ENCODE results near the gene MYEF2. TPM values are rescaled to one million over a fixed set of nuclear protein-coding genes. Genes with fewer than 3 reads are reported as not detected.

Gene MYEF2
- total RNA-seq, 1 experiment from 2014 or later: 37.3 TPM

DNA sequence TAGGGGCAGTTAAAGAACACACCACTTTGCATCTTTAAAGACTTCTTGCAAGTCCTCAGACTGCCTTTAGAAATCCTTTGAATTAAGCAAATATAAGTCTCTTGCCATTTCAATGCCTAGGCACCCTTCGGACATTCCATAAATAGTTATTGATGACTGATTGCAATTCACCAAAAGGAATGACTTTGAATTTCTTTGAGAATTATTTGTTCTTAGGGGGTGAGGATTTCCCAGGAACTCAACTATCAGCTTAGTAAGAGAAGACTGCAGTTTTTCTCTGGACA is 495 bp upstream of the MYEF2 start:
- H3K4me3 Mint-ChIP-seq (ENCODE audit: unreplicated experiment): peak overlapping the region; percentile 75
- TF ChIP-seq, protein P1, sequence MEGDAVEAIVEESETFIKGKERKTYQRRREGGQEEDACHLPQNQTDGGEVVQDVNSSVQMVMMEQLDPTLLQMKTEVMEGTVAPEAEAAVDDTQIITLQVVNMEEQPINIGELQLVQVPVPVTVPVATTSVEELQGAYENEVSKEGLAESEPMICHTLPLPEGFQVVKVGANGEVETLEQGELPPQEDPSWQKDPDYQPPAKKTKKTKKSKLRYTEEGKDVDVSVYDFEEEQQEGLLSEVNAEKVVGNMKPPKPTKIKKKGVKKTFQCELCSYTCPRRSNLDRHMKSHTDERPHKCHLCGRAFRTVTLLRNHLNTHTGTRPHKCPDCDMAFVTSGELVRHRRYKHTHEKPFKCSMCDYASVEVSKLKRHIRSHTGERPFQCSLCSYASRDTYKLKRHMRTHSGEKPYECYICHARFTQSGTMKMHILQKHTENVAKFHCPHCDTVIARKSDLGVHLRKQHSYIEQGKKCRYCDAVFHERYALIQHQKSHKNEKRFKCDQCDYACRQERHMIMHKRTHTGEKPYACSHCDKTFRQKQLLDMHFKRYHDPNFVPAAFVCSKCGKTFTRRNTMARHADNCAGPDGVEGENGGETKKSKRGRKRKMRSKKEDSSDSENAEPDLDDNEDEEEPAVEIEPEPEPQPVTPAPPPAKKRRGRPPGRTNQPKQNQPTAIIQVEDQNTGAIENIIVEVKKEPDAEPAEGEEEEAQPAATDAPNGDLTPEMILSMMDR (IDR thresholded peaks at IDR 0.05; ENCODE audit: insufficient read depth in 1 of 2, low read depth in 1 of 2, low read length in 1 of 2, severe bottlenecking in 1 of 2, unreplicated experiment in 1 of 2): no peak
- ChIA-PET CTCF (no interaction called here), POLR2A (interaction anchor here (1.0 kb wide), 1 partner anchor 8 kb away, joined by 3 read pairs; no protein-coding TSS in a partner anchor)
- H3K4me3 ChIP-seq (ENCODE audit: low read depth, low read length): peak overlapping the region; percentile 61
- DNase-seq: no peak
- H3K4me1 Mint-ChIP-seq (ENCODE audit: low read depth, unreplicated experiment): no peaks in the 10 kb centered on the region
- no peaks in the 10 kb centered on the region for H3K27me3 ChIP-seq (replicated peaks; ENCODE audit: control insufficient read depth, insufficient read depth, low read length)
- intact Hi-C loops (cut with micrococcal nuclease; ENCODE audit: unreplicated experiment): no loop called here
- H3K9me3 Mint-ChIP-seq (ENCODE audit: unreplicated experiment): no peaks in the 10 kb centered on the region
- H3K36me3 ChIP-seq (ENCODE audit: control insufficient read depth, insufficient read depth, low read length): no peaks in the 10 kb centered on the region
- H3K27me3 Mint-ChIP-seq (ENCODE audit: insufficient read depth, unreplicated experiment): peaks cover 4% of the 10 kb centered on the region
- H3K27ac Mint-ChIP-seq (ENCODE audit: unreplicated experiment): no peak overlapping the region
- BruUV-seq (replicated peaks): no TSS peak
- H3K4me1 ChIP-seq: 0 out of 2 replicates have a peak, but pooled peaks cover 7% of the 10 kb centered on the region
- no peaks in the 10 kb centered on the region for H3K36me3 Mint-ChIP-seq (ENCODE audit: insufficient read depth, unreplicated experiment)
- no peaks in the 10 kb centered on the region for H3K9me3 ChIP-seq

DNA sequence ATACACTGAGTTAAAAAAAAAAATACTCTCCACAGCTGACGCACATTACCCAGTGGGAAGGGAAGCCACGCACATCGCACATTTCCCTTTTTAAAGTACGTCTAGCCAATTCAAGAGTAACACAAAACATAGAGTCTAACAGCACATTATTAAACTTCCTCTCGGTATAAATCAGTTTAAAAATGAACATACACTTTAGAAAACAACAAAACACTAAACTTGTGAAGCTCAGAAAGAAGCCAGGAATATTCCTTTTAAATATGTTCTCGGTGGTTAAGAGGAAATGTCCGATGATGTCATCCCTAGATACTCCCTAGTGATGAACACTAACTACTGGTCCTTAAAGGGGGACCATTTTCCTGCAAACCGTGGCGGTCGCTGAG is 721 bp downstream of the MYEF2 start:
- POLR2A ChIA-PET: interaction anchor here (0.6 kb wide), 2 partner anchors 16 to 153 kb away, joined by 3 read pairs; no protein-coding TSS in a partner anchor
- Mint-ChIP-seq H3K27me3 (ENCODE audit: insufficient read depth, unreplicated experiment) (peaks cover 4% of the 10 kb centered on the region), H3K27ac (ENCODE audit: unreplicated experiment) (no peak overlapping the region), H3K36me3 (ENCODE audit: insufficient read depth, unreplicated experiment) (no peaks in the 10 kb centered on the region), H3K4me3 (ENCODE audit: unreplicated experiment) (peak overlapping the region; percentile 75), H3K9me3 (ENCODE audit: unreplicated experiment) (no peaks in the 10 kb centered on the region), H3K4me1 (ENCODE audit: low read depth, unreplicated experiment) (no peaks in the 10 kb centered on the region)
- peak overlapping the region; percentile 61 for H3K4me3 ChIP-seq (ENCODE audit: low read depth, low read length)
- 0 out of 2 replicates have a peak, but pooled peaks cover 7% of the 10 kb centered on the region for H3K4me1 ChIP-seq
- intact Hi-C loops (cut with micrococcal nuclease; ENCODE audit: unreplicated experiment): no loop called here
- CTCF ChIA-PET: no interaction called here
- BruUV-seq (replicated peaks): no TSS peak
- no peaks in the 10 kb centered on the region for H3K9me3 ChIP-seq
- H3K36me3 ChIP-seq (ENCODE audit: control insufficient read depth, insufficient read depth, low read length): no peaks in the 10 kb centered on the region
- TF ChIP-seq, protein P1 (IDR thresholded peaks at IDR 0.05; ENCODE audit: insufficient read depth in 1 of 2, low read depth in 1 of 2, low read length in 1 of 2, severe bottlenecking in 1 of 2, unreplicated experiment in 1 of 2): no peak
- H3K27me3 ChIP-seq (replicated peaks; ENCODE audit: control insufficient read depth, insufficient read depth, low read length): no peaks in the 10 kb centered on the region
- no peak for DNase-seq

- no peaks in the 10 kb centered on the region for H3K27me3 ChIP-seq (replicated peaks; ENCODE audit: control insufficient read depth, insufficient read depth, low read length)
- TF ChIP-seq, protein P1 (IDR thresholded peaks at IDR 0.05; ENCODE audit: insufficient read depth in 1 of 2, low read depth in 1 of 2, low read length in 1 of 2, severe bottlenecking in 1 of 2, unreplicated experiment in 1 of 2): no peak
- ChIA-PET POLR2A (no interaction called here), CTCF (no interaction called here)
- 0 out of 2 replicates have a peak, but pooled peaks cover 7% of the 10 kb centered on the region for H3K4me1 ChIP-seq
- Mint-ChIP-seq H3K4me3 (ENCODE audit: unreplicated experiment) (peak overlapping the region; percentile 75), H3K27ac (ENCODE audit: unreplicated experiment) (no peak overlapping the region), H3K36me3 (ENCODE audit: insufficient read depth, unreplicated experiment) (no peaks in the 10 kb centered on the region), H3K9me3 (ENCODE audit: unreplicated experiment) (no peaks in the 10 kb centered on the region), H3K4me1 (ENCODE audit: low read depth, unreplicated experiment) (no peaks in the 10 kb centered on the region), H3K27me3 (ENCODE audit: insufficient read depth, unreplicated experiment) (peaks cover 3% of the 10 kb centered on the region)
- BruUV-seq (replicated peaks): TSS peak; percentile 52
- intact Hi-C loops (cut with micrococcal nuclease; ENCODE audit: unreplicated experiment): no loop called here
- H3K9me3 ChIP-seq: no peaks in the 10 kb centered on the region
- no peak for DNase-seq
- H3K4me3 ChIP-seq (ENCODE audit: low read depth, low read length): peak overlapping the region; percentile 61; the same call in 1 of the 2 replicates
- H3K36me3 ChIP-seq (ENCODE audit: control insufficient read depth, insufficient read depth, low read length): no peaks in the 10 kb centered on the region
Measured at GRCh38 chr15:48176957-48177356, 1.1 kb downstream of the MYEF2 start.
